GM21786 (cell line): ENCODE measurements around the gene RAP1B.
"Not testable (repeated sequence)": the region's sequence is repeated elsewhere in the genome, so short reads cannot be mapped to it uniquely, and the experiment has no call there.

Experiments
- ATAC-seq: cut with Tn5 transposase; IDR thresholded peaks from one replicate; pipeline ENCODE4 v1.9.1; 2021; ENCODE audit not compliant: unreplicated experiment

Gene RAP1B

DNA sequence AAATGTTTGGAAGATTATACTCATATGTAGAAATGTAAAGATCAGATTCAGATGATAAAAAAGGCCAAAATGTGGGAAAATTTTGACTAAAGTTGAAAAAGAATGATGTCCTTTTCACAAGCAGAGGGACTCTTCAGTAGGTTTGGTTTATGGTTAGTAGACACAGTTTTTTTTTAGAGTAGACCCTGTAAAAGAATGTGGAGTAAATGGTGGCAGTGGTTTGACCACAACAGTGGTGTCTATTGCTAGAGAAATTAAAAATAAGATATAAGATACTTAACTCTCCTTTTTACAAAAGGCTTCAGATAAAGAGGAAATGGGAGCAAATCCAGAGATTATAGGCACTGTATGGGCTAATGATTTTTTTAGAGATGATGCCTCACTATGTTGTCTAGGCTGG, 21.8 kb downstream of the RAP1B start:
- no peak for ATAC-seq

DNA sequence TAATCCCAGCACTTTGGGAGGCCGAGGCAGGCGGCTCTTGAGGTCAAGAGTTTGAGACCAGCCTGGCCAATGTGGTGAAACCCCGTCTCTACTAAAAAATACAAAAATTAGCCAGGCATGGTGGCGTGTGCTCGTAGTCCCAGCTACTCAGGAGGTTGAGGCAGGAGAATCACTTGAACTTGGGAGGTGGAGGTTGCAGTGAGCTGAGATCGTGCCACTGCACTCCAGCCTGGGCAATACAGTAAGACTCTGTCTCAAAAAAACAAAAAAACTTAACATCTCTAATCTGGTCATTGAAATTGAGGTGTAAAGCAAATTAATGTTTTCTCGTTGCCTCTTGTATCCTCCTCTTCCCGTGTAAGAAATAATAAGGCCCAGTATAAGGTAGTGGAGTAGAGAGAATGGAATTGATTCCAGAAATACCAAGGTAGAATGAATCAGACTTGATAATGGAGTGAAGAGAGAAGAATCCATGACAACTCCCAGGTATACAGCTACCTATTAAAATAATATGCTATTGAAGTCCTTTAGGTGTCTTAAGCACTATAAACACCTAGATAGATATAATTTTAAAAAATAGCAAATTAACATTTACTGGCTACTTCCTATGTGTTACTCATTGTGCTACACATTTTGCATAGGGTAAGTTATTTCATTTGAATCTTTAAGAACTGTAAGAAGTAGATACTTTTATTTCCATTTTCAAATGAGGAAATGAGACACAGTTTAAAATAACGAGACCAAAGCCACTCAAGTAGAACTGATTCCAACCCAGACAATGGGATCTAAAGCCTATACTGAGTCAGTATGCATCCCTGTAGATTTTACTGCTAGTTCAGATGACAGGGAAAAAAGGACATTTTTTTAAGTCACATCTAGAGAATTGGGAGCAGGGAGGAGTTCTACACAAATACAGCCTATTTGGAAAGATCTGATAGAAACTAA, 23.2 kb downstream of the RAP1B start:
- peak; percentile 33 for ATAC-seq

DNA sequence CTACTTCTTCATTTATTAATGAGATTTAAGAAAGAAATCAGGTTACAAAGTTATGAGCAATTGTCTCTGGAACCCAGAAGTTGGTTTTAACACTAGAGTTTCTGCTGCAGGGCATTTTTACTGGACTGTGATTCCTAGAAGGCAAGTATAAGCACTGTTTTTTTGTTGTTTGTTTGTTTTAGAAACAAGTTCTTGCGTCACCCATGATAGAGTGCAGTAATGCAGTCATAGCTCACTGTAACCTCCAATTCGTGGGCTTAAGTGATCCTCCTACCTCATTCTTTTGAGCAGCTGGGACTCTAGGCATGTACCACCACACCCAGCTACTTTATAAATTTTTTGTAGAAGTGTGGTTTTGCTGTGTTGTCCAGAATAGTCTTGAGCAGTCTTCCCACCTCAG, 25.6 kb downstream of the RAP1B start:
- ATAC-seq: no peak

DNA sequence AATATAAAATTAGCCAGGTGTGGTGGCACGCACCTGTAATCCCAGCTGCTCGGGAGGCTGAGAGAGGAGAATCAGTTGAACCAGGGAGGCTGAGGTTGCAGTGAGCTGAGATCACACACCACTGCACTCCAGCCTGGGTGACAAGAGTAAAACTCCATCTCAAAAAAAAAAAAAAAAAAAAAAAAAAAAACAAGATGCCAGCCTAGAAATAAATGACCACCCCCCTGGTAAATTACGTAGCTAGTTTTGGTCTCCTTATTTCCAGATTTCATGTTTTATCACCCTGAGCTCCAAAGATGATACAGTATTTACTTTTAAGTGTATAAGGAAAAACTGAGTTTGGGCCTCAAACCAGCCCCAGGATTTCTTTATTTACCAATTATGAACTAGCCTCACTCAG, 26.7 kb downstream of the RAP1B start:
- ATAC-seq: not testable (repeated sequence)

DNA sequence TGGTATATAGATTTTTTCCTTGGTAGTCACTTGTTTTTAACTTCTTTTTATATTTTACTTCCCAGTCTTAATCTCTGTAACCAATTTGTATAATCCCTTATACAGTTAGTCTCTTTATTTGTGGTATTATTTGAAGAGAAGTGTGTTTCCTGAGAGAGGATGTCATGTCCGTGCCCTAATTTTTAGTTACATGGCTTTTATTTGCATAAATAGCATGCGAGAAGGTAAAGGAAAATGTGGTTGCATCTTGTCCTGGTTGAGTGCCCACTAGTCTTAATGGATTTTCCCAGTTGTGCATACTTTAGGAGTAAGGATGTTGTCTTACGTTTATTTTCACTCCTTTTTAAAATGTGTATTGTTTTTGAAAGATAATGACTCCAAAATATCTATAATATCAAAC, 27.5 kb downstream of the RAP1B start:
- no peak for ATAC-seq

DNA sequence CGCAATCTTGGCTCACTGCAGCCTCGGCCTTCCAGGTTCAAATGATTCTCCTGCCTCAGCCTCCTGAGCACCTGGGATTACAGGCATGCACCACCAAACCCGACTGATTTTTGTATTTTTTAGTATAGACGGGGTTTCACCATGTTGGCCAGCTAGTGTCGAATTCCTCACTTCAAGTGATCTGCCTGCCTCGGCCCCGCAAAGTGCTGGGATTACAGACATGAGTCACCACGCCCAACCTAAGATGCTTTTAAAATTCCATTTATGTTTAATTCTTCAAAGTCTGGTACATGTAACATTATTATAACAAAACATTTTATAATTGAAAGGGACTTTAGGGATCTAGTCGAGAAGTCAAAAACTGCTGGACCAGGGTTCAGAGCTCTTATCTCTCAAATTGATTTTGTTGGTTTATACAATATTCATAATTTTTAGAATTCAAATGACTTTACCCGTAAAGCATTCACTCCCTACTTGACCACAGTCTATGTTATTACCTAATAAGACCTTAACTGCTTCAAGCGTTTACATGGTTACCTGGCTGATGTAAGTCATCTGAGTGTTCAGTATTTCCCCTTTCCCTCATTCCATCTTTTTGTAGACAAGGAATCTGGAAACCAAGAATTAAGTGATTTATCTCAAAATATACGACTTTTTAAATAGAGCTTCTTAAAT, 28.2 kb downstream of the RAP1B start:
- no peak for ATAC-seq

DNA sequence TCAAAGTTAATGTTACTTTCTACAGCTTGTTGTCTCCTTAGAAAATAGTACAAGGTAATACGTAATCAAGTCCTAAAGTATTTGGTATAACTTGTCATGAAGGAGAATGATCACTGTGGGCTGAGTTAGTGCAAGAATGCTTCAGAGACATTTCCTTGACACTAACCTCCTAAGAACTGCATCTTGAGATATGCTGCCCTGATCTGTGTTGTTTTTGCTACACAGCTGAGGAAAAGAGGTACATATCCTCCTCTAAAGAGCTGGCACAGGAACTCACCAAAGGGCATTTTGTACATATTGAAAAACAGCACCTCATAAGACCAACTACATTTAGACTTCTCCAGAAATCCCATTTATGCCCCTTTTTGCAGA, 28.7 kb downstream of the RAP1B start:
- no peak for ATAC-seq

DNA sequence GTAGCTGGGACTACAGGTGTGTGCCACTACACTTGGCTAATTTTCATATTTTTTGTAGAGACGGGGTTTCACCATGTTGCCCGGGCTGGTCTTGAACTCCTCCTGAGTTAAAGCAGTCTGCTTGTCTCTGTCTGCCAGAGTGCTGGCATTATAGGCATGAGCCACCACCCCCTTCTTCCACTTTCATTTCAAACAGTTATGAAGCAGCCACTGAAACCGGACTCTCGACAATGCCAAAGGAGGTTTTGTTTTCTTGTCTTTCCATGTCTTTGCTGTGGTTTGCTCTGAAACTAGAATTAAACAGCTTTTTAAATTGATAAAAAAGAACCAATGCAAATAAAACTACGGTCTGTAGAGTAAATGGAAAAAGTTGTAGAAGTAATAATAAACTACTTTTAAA, 30.4 kb downstream of the RAP1B start:
- ATAC-seq: peak; percentile 92

DNA sequence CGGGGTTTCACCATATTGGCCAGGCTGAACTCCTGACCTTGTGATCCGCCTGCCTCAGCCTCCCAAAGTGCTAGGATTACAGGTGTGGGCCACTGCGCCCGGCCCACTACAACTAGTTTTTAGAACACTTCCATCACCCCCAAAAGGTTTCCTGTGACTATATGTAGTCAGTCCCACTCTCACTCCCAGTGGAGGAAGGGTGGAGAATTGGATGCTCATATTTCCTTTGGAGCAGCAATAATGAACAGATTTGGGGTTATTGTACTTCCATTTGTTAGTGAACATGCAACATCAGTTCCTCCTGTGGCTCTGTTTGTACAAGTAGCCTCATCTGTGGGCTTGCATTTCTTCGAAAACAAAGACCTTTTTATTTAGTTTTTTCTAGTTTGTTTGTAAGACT, 35.8 kb downstream of the RAP1B start:
- no peak for ATAC-seq

DNA sequence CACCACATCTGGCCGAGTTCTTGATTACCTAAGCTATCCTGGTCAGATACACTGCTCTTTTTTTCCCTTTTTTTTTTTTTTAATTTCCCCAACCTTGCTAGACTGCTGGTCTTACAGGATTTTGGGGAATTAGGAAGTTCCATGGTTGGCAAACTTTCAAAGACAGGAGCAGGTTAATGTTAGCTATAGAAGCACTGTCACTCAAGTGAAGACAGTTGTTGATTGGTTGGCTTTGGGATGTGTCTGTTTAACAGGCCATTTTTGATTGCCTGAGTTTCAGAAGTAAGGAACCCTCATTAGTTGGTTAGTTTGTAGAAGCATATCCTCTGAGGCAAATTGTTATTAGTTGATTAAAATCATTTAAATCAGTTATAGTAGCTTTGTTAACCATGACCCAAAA, 36.8 kb downstream of the RAP1B start:
- ATAC-seq: no peak

DNA sequence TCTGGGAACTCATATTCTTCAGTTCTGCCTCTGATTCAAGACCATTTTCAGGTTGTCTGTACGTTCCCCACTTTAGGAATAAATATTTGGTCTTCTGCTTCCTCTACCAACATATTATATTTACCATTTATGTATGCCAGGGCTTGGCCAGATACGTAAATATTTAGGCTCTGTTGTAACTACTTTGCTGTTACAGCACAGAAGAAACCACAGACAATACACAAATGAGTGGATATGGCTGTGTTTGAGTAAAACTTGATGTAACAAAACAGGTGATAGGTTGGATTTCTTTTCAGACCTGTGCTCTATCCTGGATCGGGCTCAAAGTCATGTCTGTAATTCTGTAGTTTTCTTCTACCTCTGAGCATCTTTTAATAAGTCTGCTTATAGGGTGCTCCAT, 37.5 kb downstream of the RAP1B start:
- no peak for ATAC-seq

DNA sequence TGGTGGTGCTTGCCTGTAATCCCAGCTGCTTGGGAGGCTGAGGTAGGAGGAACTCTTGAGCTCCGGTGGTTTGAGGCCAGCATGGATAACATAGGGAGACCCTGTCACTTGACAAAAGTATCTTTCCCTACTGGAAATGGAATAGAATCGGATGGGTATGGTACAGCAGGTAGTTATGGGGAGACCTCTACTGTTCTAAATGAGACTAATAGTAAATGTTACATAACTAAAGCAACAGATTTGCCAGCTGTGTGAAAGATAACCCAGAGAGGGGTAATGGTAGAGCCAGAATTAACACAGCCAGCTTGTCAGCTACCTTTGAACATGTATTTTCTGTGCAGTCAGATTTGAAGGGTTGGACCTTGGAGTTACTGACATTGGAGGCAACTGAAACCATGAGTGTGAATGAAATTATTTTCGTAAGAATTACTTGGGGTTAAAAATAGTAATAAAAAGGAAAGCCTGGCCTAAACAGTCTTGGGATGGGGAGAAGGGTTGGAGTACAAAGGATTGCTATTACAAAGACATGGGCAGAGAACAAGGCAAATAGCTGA, 54.4 kb downstream of the RAP1B start:
- no peak for ATAC-seq

DNA sequence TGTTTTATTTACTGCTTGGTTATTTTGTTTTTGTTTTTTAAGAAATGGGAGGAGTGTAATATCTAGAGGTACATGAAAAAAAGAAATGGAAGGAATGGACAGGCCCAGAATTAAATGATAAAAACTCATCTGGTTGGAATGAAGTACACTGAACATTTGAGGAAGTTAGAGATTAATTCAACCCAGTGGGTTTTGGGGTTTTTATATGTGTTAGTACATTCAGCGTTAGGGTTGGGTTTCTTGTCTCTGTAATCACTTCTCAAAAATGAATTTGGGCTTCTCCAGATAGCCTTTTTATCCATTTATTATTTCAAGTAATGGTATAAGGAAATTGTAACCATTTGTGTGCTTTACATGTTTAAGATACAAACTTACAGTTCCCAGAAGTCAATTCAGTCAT, 56.6 kb downstream of the RAP1B start:
- ATAC-seq: no peak

DNA sequence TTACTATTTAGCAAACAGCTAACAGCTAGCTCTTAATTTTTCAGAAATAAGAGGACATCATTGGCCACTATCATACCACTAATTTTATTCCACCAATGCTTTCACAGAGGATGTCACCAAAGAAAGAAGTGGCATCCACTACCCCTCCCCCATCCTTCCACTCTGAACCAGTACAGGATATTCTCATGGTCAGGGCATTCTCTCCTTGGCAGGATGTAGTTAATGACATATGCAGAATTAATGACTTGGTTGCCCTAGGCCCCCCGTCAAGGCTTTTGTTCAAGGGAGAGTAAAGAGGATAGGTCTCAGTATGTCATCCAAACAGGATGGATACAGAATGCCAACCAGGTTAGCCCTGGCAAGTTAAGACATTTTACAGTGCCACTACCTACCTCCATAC, 57.2 kb downstream of the RAP1B start:
- no peak for ATAC-seq

DNA sequence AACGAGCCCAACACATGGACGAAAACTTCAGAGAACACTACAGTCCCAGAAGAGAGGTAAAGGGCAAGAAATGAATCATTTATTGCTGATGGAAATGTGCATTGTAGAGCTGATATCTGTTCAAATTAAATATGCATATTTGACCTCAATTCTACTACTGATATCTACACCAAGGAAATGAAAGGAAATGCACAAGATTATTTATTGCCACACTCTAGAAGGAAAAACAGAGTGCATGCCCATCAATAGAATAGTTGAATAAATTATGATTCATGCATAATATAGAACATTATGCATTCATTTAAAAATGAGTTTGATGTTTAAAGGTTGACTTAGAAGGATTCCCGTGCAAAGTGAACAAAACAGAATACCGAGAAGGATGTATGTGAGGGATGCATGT, 60.5 kb downstream of the RAP1B start:
- no peak for ATAC-seq

DNA sequence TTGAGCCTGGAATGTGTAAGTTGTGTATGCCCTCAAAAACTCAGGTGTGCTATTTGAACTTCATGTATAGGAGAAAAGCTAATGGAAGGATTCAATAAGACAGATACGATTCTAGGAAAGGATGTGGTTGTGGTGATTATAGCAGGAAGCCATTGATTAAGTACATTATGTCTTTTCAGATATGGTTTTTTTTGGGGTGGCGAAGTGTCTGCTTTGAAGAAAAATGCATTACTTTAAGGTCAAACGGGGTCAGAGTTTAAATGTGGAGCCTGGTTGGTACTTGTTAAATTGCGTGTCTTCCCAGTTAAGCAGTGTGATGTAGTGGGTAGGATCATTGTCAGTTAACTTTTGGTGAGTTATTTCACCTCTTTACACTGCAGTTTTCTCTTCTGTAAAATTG, 63.1 kb downstream of the RAP1B start:
- no peak for ATAC-seq

DNA sequence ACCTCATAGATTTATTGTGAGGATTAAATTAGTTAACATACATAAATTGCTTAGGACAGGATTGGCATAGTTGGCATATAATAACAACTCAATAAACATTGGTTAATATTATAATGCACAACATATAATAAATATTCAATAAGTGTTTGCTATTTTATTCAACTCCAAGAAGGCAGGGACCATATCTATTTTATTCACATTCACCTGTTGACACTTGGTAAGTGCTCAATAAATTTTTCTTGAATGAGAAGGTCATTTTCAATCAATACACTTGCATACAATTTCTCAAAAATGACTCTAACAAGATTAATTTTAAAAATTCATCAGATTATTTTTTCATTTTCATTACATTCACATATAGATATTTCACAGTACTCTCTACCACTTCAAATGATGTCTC, 63.7 kb downstream of the RAP1B start:
- ATAC-seq: no peak

DNA sequence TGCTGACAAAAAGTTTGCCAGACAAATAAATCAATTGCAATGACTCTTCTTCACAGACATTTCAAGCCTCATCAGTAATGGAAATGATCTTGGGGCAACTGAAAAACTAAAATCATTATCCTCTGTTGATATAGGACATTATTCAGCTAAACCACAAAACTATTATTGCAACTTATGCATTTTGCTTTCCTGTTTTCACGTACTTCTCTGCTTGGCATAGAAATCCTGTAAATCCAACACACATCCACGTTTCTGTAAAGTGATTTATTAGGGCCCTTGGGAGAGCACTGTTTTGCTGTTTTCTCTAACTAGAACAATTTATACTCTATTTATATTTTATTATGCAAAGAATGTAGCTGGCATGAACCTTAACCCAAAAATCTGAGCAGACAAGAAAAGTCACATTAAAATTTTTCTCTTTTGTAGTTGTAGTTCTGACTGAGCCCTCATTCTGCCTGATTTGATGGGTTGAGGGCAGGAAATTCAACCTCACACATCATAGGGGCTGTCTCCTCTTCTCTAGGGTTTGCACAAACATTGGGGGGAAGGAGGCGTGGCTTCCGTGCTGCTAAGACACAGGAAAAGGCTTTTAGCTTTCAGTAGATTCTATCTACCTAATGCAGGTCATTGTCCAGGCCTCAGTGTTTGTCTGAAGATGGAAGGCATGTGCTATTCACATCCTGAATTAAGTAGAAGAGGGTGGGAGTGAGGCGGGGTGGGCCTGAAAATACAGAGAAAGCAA, 64.6 kb downstream of the RAP1B start:
- ATAC-seq: no peak

DNA sequence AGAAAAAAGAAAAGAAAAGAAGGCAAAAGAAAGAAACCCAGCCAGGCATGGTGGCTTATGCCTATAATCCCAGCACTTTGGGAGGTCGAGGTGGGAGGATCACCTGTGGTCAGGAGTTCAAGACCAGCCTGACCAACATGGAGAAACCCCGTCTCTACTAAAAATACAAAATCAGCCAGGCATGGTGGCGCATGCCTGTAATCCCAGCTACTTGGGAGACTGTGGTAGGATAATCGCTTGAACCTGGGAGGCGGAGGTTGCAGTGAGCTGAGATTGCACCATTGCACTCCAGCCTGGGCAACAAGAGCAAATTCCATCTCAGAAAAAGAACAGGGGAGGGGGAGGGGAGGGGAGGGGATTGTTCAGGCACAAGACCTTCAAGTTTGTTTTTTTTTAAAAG, 66.2 kb downstream of the RAP1B start:
- not testable (repeated sequence) for ATAC-seq

DNA sequence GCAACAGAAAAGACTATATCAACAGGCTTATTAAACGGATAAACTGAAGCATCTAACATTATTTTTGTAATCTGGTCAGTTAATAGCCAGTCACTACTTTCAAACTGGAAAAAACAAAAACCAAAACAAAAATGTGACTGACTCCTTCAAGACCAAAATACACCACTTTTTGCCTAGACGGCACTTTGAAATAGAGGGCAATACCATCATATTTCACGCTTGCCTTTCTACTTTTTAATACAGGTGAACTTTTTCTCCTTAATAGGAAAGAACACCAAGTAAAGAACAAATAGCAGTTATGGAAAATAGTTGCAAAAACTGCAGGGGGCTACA, 75.5 kb downstream of the RAP1B start:
- no peak for ATAC-seq

DNA sequence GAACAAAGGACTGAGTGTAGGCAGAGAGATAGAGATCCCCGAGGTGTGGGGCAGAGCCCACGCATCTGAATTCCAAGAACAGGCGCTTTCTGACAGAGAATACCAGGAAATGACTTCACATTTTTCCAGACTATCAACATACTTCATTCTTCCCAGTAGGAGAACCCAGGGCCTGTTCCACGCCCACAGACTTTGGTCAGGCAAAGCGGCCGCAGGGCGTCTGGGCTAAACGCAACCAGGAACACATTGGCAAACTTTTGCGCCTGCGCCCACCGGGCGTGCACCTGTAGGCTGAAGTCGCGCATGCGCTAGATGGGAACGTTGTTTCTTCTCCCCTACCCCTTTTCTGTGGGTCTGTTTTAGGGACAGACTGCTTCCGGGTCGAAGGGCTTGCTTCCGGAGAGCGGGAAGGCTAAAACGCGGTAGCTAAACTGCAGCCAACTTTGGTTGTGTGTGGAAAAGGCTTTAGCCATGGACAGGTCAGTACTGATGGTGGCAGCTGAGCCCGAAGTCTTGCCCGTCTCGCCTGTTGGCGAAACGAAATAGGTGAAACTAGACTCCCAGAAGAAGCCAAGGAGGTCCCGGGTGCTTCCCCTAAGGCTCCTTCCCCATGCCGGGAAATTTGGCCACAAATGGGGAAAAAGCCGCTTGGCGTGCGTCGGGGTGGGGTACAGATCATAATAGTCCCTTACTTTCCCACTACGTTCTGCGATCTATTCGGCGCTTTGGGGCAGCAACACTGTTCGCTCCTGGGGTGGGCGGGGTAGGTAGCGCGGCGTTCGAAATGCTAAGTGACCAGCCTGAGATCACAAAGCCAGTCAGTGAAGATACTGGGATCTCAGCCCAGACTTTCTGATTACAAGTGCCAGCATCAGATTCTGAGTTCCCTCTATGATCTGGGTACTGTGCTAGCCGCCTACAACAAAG, 76.2 kb downstream of the RAP1B start, which contains the start of gene NUP107:
Gene NUP107, plus strand, starts transcription at position 384 of the 927 bp plus-strand sequence. Its CDS starts 88 bp downstream, at position 472.
- ATAC-seq: peak; percentile 97
